Small intestine (tissue), 7 donors: Measurements from ENCODE around the gene ZNF407. TPM values are rescaled to one million over a fixed set of nuclear protein-coding genes. Genes with fewer than 3 reads are reported as not detected.

Source experiments
- DNase-seq, 2 donors: peaks; one replicate each; pipeline versions ENCODE4 v3.0.0 to v3.0.0-alpha.2; 2013
- FAIRE-seq: peaks from 2 replicates; lab custom pipeline; 2012; peaks lifted over from hg19 to GRCh38; lab: Jason Lieb, UNC
- H3K27ac ChIP-seq, 3 donors: one replicate each; pipeline ENCODE4 v1.5.1; 2013; ENCODE audit warnings: low read length in 2 of 3, mild to moderate bottlenecking in 2 of 3, control low read depth in 1 of 3, inconsistent platforms in 1 of 3, low read depth in 1 of 3, moderate library complexity in 1 of 3
- H3K27me3 ChIP-seq, 3 donors: one replicate each; pipeline ENCODE4 v1.6.1; 2013; ENCODE audit warnings: low read length in 3 of 3, inconsistent platforms in 1 of 3; ENCODE audit not compliant: control insufficient read depth in 3 of 3, insufficient read depth in 3 of 3
- H3K36me3 ChIP-seq, 3 donors: one replicate each; pipeline ENCODE4 v1.6.1; 2013; ENCODE audit warnings: low read length in 3 of 3, inconsistent platforms in 1 of 3, low read depth in 1 of 3, mild to moderate bottlenecking in 1 of 3, moderate library complexity in 1 of 3; ENCODE audit not compliant: control insufficient read depth in 3 of 3, insufficient read depth in 2 of 3
- H3K4me1 ChIP-seq, 3 donors: one replicate each; pipeline ENCODE4 v1.6.1; 2013; ENCODE audit warnings: low read length in 2 of 3, inconsistent platforms in 1 of 3, low read depth in 1 of 3, mild to moderate bottlenecking in 1 of 3, moderate library complexity in 1 of 3; ENCODE audit not compliant: control insufficient read depth in 3 of 3, insufficient read depth in 2 of 3
- H3K4me3 ChIP-seq, 3 donors: one replicate each; pipeline ENCODE4 v1.5.1; 2013; ENCODE audit warnings: low read length in 3 of 3, control low read depth in 1 of 3, inconsistent platforms in 1 of 3, low read depth in 1 of 3, mild to moderate bottlenecking in 1 of 3, moderate library complexity in 1 of 3
- H3K9me3 ChIP-seq, 2 donors: one replicate each; pipeline ENCODE4 v1.6.1; 2013; ENCODE audit warnings: low read depth in 1 of 2, low read length in 1 of 2; ENCODE audit not compliant: control insufficient read depth in 2 of 2, insufficient read depth in 1 of 2
- WGBS, 3 donors: extraction: QIAGEN DNeasy Blood & Tissue Kit; methylation state at CpG; one replicate each; pipeline ENCODE4 v1.1.7; 2013; 5-methylcytosine and 5-hydroxymethylcytosine counted together
- polyA plus RNA-seq, 4 donors: library from polyadenylated mRNA; stranded (reverse) in 3 of 4; unstranded in 1 of 4; fragments of 200-250 nt in 3 of 4; fragments of 120-200 nt in 1 of 4; gene quantifications; one replicate each; pipeline versions ENCODE4 v1.2.1 to v1.2.3, GENCODE V29; 2013
- donor health status: healthy with polysubstance abuse.
- donor health status: control.
- donor health status: control.
- donor health status: Bipolar disorder and iron deficiency.
- donor health status: healthy.

The ZNF407 gene
- polyA plus RNA-seq, 4 donors, result 2.7 to 6.3 (median 4.0) TPM

- Histone ChIP-seq H3K27ac (no peak overlapping the region), H3K27me3 (no peaks in the 10 kb centered on the region), H3K9me3 (no peaks in the 10 kb centered on the region), H3K36me3 (peaks cover 0 to 3% (median 0%) of the 10 kb centered on the region in 3 donors), H3K4me1 (no peaks in the 10 kb centered on the region), H3K4me3 (no peak overlapping the region)
- no peak for FAIRE-seq
- no peak for DNase-seq
- 97 to 98% (median 97%) methylated on average over 5 of the region's 5 CpGs for WGBS, 3 donors
Observed at GRCh38 chr18:74731097-74731496, 133.4 kb downstream of the ZNF407 start.

GRCh38 chr18:74732380-74732779 is 134.7 kb downstream of the ZNF407 start:
- Histone ChIP-seq H3K27ac (no peak overlapping the region), H3K27me3 (no peaks in the 10 kb centered on the region), H3K36me3 (peaks cover 0 to 3% (median 0%) of the 10 kb centered on the region in 3 donors), H3K4me3 (no peak overlapping the region), H3K4me1 (no peaks in the 10 kb centered on the region), H3K9me3 (no peaks in the 10 kb centered on the region)
- peak in 1 of 2 donors; percentile 31 for DNase-seq
- WGBS, 3 donors, result 87 to 93% (median 92%) methylated on average over 1 of the region's 1 CpG
- FAIRE-seq, result no peak

- H3K9me3 ChIP-seq, result no peaks in the 10 kb centered on the region
- DNase-seq, result peak; percentile 84 to 85
- H3K4me1 ChIP-seq, result no peaks in the 10 kb centered on the region
- no peaks in the 10 kb centered on the region for H3K27me3 ChIP-seq
- no peak overlapping the region for H3K4me3 ChIP-seq
- no peak for FAIRE-seq
- peaks cover 0 to under 1% (median 0%) of the 10 kb centered on the region in 3 donors for H3K36me3 ChIP-seq
- whole genome bisulfite sequencing, 3 donors, result 43 to 70% (median 65%) methylated on average over 3 of the region's 3 CpGs
- H3K27ac ChIP-seq, result peak overlapping the region in 1 of 3 donors; percentile 36
Observed at GRCh38 chr18:74733598-74733997, 135.9 kb downstream of the ZNF407 start.

GRCh38 chr18:74734013-74734444 is 136.4 kb downstream of the ZNF407 start:
- Histone ChIP-seq H3K9me3 (no peaks in the 10 kb centered on the region), H3K36me3 (no peaks in the 10 kb centered on the region), H3K4me1 (no peaks in the 10 kb centered on the region), H3K27me3 (no peaks in the 10 kb centered on the region), H3K27ac (peak overlapping the region in 1 of 3 donors; percentile 36), H3K4me3 (no peak overlapping the region)
- FAIRE-seq (no peak), DNase-seq (peak in 1 of 2 donors; percentile 35)
- WGBS, 3 donors, result 81 to 84% (median 84%) methylated on average over 11 of the region's 11 CpGs

- H3K27me3 ChIP-seq, result no peaks in the 10 kb centered on the region
- H3K27ac ChIP-seq, result no peak overlapping the region
- FAIRE-seq, result no peak
- WGBS, 3 donors, result 75 to 83% (median 82%) methylated on average over 5 of the region's 5 CpGs
- H3K4me1 ChIP-seq, result no peaks in the 10 kb centered on the region
- no peak for DNase-seq
- no peaks in the 10 kb centered on the region for H3K9me3 ChIP-seq
- H3K4me3 ChIP-seq, result no peak overlapping the region
- no peaks in the 10 kb centered on the region for H3K36me3 ChIP-seq
Observed at GRCh38 chr18:74739926-74740325, 142.3 kb downstream of the ZNF407 start.

- Histone ChIP-seq H3K4me3 (no peak overlapping the region), H3K4me1 (no peaks in the 10 kb centered on the region), H3K27ac (no peak overlapping the region), H3K36me3 (no peaks in the 10 kb centered on the region), H3K27me3 (no peaks in the 10 kb centered on the region), H3K9me3 (no peaks in the 10 kb centered on the region)
- WGBS, 3 donors, result 88 to 97% (median 89%) methylated on average over 5 of the region's 5 CpGs
- FAIRE-seq (no peak), DNase-seq (no peak)
Observed at GRCh38 chr18:74742573-74743243, 145.0 kb downstream of the ZNF407 start.

- no peaks in the 10 kb centered on the region for H3K27me3 ChIP-seq
- H3K36me3 ChIP-seq, result peaks cover 0 to 2% (median 0%) of the 10 kb centered on the region in 3 donors
- FAIRE-seq (no peak), DNase-seq (peak in 1 of 2 donors; percentile 32)
- H3K4me1 ChIP-seq, result no peaks in the 10 kb centered on the region
- no peak overlapping the region for H3K4me3 ChIP-seq
- H3K9me3 ChIP-seq, result no peaks in the 10 kb centered on the region
- WGBS, 3 donors, result 78 to 91% (median 80%) methylated on average over 10 of the region's 10 CpGs
- no peak overlapping the region for H3K27ac ChIP-seq
Observed at GRCh38 chr18:74745633-74746403, 148.1 kb downstream of the ZNF407 start.

GRCh38 chr18:74748809-74749208 is 151.1 kb downstream of the ZNF407 start:
- no peaks in the 10 kb centered on the region for H3K9me3 ChIP-seq
- 84 to 93% (median 93%) methylated on average over 4 of the region's 4 CpGs for WGBS, 3 donors
- H3K36me3 ChIP-seq, result peaks cover 0 to 2% (median 0%) of the 10 kb centered on the region in 3 donors
- no peaks in the 10 kb centered on the region for H3K4me1 ChIP-seq
- H3K27ac ChIP-seq, result no peak overlapping the region
- FAIRE-seq (no peak), DNase-seq (no peak)
- no peaks in the 10 kb centered on the region for H3K27me3 ChIP-seq
- no peak overlapping the region for H3K4me3 ChIP-seq
